CD4-positive, alpha-beta T cell treated with Interferon alpha-2 for 1 hour (primary cell): ENCODE measurements around the gene ASCL4.

ENCODE experiments used
- DNase-seq, 2 donors: peaks; one replicate each; pipeline ENCODE4 v3.0.0-alpha.2; 2020 to 2022

ASCL4 gene

DNA sequence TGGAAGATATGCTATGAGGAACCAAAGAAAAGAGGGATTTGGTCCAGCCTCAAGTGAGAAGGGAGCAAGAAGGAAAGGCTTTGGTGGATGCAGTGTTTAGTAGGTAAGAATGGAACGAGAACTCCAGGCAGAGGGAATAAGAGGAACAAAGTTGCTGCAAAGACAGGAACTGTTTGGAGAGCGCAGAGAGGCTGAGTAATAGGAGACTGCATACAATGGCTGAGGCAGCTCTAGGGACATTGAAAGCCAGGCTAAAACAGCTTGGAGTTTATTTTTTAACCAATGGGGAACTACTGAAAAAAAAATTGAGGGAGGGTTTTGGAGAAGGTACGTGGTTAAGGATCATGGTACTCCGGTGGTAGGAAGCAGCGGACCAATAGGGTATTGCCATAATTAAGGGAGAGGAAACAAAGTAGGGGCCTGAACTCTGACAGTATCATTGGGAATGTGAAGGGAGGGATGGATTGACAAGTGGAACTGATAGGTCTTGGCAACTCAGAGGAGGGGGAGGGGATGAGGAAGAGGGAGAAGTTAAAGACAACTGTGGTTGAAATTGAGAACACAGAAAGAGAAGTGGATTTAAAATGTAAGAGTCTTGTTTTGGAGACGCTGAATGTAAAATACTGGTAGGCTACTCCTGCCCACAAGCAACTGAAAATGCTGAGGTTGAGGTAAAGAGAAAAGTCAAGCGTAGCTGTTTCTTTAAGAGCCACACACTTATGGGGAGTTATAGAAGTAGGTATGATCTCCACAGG lies 4.8 kb downstream of the ASCL4 start:
- no peak for DNase-seq

DNA sequence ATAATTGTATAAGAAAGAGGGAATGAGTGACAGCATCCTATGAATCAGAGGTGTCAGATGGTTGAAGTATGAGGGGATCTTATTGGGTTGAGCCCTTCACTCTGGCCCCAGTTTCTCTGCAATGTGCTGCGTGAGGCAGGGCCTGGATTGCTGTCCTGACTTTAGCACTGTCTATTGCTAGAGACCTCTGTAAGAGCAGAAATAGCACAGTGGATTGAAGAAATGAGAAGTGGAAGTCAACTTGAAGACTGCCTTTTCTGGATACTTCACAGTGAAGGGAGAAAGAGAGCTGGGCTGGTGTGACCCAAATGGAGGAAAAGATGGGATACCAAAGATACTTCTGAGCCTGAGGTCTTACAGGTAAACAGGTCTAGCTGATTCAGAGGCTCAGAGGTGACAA lies 5.8 kb downstream of the ASCL4 start:
- no peak for DNase-seq

DNA sequence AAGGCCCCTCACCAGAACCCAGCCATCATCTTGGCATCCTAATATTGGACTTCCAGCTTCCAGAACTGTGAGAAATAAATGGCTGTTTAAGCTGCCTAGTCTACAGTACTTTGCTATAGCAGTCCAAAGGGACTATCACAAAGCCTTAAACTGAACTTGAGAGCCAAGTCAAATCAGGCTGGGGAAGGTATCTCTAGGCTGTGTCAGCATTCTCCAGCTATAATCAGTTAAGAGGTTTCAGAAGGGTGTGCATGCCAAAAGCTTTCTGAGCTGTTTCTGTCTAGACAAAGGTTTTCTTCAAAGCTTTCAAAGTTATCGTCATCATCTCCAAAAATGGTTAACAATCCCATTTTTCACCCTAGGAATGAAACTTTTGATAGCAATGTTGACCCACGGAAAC lies 7.6 kb downstream of the ASCL4 start:
- DNase-seq = no peak

DNA sequence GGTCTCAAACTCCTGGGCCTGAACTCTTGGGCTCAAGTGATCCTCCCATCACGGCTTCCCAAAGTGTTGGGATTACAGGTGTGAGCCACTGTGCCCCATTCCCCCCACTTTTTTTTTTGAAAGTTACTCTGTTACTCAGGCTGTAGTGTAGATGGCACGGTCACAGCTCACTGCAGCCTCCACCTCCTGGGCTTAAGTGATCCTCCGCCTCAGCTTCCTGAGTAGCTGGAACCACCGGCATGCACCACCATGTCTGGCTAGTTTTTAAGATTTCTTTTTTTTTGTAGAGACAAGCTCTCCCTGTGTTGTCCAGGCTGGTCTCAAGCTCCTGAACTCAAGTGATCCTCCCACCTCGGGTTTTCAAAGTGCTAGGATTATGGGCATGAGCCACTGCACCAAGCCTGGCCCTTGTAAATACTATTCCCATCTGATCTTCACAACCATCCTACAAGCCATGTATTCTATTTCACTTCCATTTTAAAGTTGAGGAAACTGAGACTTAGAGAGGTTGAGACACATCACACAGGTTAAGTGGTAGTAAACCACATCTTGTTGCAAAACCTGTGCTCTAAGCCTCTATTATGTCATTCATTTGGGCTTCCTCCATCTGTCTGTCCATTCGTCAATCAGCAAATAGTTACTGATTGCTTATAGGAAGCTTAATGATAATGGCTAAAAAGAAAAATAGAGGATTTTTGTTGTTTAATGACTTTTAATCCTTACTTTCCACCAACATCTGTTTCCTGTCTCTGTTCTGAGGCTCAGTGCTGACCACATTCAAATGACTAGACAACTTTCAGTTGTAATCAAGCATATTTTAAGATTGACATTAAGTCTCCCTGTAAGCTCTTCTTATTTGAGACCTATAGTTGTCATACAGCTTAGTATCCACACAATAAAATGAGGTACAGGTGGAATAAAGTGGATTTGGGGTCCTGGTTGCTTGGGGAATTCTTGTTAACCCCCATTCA lies 9.2 kb downstream of the ASCL4 start:
- no peak for DNase-seq

DNA sequence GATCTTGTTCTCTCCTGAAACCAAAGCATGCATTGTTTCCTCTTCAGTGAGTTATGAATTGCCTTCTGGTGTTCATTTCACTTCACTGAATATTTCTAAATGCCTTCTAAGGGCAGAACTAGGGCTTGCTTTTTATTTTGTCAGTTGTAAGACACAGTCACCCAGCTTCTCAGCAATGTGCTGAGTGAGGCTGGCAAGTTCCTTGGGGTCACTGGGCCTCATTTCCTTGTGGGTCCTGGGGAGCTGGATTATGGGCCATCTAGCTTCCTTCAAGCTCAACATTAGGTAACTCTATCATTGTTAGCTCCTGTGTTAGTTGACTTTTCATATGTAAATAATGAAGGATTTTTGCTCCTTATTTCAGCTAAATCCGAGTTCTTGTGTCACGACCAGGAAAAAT lies 13.8 kb downstream of the ASCL4 start:
- no peak for DNase-seq

DNA sequence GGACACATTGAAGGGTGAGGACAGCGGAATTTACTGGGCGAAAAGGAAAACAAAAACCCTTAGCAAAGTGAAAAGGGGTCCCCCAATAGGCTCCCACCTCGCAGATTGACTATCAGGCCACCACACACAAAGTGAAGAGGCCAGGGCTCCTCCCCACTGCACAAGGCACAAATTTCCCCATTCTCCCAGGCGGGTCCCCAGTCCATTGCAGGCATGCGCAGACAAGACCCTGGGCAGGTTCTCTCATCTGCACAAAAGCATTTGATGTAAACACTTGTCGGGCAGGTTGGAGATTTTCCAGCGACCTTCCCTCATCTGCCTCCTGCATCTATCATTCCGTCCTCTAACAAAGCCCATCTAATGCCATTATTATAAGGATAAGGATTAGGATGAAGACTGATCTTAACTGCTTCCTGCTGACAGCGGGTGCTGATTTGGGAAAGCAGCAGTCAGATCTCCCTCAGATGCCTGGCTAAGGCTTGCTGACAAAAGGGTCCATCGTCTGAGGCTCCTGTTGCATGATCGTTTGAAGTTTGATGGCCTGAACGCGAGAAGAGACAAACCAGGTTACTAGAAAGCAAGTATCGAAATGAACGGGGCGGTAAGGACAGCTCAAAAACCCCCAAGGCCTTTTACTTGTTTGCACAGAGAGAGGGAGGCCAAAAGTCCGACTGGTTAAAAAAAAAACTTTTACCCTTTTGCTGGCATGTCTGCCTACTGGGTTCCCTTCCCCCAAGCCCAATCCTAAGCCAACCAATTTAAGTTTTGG lies 14.4 kb downstream of the ASCL4 start:
- no peak for DNase-seq

DNA sequence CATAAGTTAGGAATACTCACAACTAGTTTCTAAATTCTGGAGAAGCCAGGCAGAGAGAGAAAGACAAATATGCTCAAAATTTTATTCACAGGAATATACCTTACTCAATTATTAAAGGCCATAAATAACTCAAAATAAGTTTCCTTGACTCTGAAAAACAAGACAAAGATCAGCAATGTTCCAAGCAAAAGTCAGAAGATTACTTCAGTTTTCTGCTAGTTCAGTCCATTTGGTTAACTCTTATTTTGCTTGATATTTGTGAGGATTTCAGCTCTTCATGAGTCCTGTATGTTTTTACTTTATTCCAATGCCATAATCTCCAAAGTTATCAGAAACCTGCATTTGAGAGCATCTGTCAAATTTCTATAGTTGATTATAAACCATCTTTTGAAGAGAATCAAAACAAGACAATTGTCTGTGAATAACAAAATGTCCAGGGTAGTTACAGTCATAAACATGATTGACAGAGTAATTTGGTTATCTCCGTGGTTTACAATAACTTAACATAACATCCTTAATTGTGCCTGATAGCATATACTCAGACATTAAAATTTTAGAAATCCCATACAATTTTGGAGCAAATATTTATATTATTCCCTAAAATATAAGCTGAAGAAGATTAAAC lies 17.1 kb downstream of the ASCL4 start:
- no peak for DNase-seq

DNA sequence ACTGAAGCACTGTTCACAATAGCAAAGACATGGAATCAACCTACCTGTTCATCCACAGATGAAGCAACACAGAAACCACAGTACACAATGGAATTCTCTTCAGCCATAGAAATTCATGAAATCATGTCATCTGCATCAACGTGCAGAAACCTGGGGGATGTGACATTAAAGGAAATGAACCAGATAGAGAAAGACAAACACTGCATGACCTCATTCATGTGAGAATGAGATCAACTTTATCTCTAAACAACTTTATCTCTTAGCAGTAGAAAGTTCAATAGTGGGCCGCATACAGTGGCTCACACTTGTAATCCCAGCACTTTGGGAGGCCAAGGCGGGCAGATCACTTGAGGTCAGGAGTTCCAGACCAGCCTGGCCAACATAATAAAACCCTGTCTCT lies 19.9 kb downstream of the ASCL4 start:
- DNase-seq = no peak

DNA sequence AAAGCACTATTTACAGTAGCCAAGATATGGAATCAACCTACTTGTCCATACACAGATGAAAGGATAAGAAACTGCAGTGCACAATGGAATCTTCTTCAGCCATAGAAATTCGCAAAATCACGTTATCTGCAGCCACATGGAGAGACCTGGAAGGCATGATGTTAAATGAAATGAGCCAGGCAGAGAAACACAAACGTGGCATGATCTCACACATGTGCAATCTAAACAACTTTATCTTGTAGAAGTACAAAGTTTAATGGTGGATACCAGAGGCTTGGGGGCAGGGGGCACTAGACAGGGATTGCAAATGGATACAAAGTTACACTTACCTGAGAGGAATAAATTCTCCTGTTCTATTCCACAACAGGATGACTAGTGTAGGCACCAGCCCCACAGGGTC lies 24.1 kb downstream of the ASCL4 start:
- no peak for DNase-seq

DNA sequence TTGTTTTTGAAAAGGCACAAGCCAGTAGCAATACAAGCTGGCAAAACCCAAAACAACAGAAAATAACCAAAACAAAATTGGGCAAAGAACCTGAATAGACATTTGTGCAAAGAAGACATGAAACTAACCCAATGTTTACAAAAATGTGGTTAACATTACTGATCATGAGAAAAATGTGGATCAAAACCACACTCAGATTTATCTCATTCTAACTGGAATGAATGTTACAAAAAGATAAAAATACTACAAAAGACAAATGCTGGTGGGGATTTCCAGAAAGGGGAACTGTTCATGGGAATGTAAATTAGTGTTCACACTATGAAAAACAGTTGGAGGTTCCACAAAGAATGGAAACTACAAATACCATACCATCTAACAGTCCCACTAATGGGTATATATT lies 26.6 kb downstream of the ASCL4 start:
- DNase-seq = no peak

DNA sequence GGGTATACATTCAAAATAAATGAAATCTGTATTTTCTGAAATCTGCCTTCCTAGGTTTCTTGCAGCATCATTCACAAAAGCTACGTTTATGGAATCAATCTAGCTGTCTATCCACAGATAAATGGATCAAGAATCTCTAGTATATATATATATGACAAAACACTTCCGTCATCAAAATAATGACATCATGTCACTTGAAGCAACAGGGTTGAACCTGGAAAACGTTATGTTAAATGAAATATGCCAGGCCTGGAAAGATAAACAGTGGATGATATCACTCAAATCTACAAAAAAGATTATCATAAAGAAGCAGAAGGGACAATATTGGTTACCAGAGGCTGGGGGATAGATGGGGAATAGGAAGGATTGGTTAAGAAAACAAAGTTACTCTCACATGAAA lies 28.6 kb downstream of the ASCL4 start:
- DNase-seq = no peak

DNA sequence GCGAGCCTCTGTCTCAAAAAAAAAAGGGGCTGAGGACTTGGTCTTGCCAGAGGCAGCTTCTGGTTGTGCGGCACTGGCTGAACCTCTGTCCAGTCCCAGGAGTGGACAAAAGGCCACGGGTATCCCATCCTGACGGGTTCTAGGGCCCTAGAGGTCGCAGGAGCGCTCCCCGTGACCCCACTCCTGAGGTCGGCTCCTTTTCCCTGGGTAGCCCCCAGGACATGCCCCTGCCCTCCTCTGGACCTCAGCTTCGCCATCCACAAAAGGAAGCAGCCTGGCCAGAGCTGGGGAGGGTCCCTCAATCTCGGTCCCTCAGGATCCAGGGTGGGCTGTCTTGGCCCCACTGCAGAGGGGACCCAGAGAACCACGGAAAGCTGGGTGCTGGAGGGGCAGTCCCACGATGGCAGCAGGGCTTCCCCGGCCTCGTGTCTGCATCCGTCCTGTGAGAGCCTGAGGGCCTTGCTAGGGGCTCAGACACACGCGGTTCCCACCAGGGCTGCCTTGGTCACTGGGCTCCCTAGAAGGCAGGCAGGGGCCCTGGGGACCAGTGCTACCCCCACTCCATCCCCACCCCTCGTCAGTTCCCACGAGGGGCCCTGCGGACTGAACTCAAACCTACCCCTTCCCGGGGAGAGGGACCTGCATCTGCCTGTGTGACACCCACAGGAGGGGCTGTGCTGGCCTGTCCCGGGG lies 31.1 kb downstream of the ASCL4 start:
- no peak for DNase-seq

DNA sequence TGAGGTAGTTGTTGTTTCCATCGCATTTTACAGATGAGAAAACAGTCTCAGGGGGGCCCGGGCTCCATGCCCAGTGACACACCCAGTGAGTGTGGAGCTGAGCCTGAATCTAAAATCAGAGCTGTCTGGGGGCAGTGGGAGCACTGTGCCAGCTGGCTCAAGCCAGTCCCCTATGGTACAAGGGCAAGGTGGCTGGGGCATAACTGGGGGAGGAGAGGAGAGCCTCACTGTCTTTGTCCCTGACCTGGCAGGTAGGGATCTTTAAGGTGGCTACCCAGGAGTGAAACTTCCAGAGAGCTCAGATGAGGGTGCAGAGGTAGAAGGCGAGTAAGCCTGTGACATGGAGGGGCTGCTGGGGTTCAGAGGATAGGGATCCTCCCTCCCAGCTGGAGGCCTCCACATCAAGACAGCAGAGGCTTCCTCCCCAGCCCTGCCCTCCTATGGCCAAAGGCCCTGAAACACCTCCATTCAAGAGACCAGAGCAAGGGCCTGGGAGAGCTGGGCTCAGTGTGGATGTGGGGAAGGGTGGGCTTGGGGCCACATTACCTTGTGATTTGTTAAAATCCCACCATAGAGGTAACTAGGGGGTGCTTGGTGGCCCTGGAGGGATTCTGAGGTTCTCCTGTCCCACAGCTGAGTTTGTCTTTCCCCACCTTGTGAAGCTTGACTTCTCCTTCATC lies 33.1 kb downstream of the ASCL4 start:
- DNase-seq = no peak

DNA sequence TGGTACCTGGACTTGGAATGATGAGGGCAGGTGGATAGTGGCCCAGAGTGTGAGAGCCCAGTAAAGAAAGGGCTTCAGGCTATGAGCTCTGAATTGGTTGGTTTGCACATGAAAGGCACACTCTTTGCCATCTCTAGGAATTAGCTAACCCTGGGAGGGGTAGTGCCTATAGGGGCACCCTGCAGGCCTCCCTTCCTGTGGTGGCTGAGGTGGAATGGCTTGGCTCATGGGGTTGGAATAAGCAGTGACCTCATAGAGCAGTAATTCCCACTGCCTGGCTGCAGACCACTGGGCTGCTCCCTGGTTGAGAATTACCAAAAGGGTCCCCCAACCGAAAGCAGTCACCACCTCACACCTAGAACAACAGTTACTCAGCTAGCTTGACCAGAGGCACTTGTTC lies 42.7 kb downstream of the ASCL4 start:
- no peak for DNase-seq

DNA sequence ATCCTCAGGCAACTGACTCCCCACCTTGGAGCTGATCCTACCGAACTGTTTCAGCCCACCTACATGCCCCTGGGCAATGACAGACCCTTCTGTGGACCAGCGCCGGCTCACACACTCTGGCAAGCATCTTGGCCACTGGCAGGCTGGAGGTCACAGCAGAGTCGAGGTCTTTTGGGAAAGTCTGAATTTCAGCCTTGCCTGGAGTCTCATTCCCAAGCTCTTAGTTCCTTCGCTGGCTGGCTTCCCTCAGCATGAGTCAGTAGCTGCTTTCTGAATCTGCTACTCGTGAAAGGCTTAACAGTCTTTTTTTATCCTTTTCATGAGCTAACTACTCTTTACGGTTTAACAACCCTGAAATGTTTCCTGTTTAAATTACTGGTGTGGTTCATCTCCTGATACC lies 44.5 kb downstream of the ASCL4 start:
- DNase-seq = no peak

DNA sequence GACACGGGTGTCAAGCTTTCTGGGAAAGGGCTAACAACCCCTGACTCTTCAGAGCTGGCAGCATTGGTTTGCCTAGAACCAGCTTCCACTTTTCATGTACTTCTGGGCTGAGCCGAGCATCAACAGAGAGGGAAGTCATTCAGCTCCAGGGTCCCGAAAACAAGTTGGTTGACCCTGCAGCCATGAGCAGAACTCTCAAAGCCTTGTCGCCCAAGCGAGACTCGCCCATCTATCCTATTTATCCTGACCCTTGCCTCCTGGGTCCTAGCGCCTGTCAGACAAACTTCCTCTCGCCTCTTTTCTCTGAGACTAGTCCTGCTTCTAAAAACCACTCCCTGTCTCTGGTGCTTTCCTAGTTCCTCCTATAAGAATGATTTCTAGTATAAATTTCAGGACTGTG lies 47.9 kb downstream of the ASCL4 start:
- DNase-seq = no peak
